ENCODE measurements around the gene ZNFX1. TPM values are rescaled to one million over a fixed set of nuclear protein-coding genes. Genes with fewer than 3 reads are reported as not detected.
"Not testable (repeated sequence)": the region's sequence is repeated elsewhere in the genome, so short reads cannot be mapped to it uniquely, and the experiment has no call there.

Gene ZNFX1
- total RNA-seq, 1 experiment from 2014 or later, result 11.0 TPM

DNA sequence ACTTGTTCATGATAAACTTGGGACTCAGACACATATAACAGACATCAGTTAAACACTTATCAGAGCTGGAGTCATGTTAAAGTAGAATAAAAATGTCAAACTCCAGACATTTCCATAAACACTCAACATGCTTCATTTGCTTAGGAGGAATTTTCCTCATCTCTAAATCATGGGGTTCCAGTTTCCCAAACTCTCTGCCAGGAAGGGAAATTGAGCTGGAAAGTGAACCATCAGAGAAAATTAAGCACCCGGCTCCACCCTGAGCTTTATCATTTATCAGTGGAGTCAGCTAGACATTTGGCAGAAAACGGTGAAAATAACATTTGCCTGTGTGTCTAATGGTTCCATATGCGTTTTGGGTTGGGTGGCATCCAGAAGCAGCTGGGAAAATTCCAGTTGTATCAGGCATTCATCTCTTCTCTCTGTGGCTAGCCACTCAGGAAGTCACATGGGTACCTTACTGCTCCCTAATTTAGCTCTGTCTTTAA is 25.3 kb upstream of the ZNFX1 start (continued):
- TF ChIP-seq ZNF671 (CRISPR knock-in tag; IDR thresholded peaks at IDR 0.05) (no peak), NR1H2 (CRISPR knock-in tag; IDR thresholded peaks at IDR 0.05) (no peak), ZNF416 (CRISPR knock-in tag; IDR thresholded peaks at IDR 0.05) (no peak), IRF2 (CRISPR knock-in tag; IDR thresholded peaks at IDR 0.05; ENCODE audit: borderline replicate concordance, low read depth) (no peak), SMAD3 (CRISPR knock-in tag; IDR thresholded peaks at IDR 0.05; ENCODE audit: borderline replicate concordance) (no peak), OVOL2 (CRISPR knock-in tag; IDR thresholded peaks at IDR 0.05; ENCODE audit: borderline replicate concordance) (no peak)
- TF ChIP-seq, protein P1, sequence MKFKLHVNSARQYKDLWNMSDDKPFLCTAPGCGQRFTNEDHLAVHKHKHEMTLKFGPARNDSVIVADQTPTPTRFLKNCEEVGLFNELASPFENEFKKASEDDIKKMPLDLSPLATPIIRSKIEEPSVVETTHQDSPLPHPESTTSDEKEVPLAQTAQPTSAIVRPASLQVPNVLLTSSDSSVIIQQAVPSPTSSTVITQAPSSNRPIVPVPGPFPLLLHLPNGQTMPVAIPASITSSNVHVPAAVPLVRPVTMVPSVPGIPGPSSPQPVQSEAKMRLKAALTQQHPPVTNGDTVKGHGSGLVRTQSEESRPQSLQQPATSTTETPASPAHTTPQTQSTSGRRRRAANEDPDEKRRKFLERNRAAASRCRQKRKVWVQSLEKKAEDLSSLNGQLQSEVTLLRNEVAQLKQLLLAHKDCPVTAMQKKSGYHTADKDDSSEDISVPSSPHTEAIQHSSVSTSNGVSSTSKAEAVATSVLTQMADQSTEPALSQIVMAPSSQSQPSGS (CRISPR knock-in tag; IDR thresholded peaks at IDR 0.05; ENCODE audit: borderline replicate concordance, low read depth), result no peak
- TF ChIP-seq, protein P2, sequence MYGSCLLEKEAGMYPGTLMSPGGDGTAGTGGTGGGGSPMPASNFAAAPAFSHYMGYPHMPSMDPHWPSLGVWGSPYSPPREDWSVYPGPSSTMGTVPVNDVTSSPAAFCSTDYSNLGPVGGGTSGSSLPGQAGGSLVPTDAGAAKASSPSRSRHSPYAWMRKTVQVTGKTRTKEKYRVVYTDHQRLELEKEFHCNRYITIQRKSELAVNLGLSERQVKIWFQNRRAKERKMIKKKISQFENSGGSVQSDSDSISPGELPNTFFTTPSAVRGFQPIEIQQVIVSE (CRISPR knock-in tag; IDR thresholded peaks at IDR 0.05; ENCODE audit: borderline replicate concordance), result no peak

DNA sequence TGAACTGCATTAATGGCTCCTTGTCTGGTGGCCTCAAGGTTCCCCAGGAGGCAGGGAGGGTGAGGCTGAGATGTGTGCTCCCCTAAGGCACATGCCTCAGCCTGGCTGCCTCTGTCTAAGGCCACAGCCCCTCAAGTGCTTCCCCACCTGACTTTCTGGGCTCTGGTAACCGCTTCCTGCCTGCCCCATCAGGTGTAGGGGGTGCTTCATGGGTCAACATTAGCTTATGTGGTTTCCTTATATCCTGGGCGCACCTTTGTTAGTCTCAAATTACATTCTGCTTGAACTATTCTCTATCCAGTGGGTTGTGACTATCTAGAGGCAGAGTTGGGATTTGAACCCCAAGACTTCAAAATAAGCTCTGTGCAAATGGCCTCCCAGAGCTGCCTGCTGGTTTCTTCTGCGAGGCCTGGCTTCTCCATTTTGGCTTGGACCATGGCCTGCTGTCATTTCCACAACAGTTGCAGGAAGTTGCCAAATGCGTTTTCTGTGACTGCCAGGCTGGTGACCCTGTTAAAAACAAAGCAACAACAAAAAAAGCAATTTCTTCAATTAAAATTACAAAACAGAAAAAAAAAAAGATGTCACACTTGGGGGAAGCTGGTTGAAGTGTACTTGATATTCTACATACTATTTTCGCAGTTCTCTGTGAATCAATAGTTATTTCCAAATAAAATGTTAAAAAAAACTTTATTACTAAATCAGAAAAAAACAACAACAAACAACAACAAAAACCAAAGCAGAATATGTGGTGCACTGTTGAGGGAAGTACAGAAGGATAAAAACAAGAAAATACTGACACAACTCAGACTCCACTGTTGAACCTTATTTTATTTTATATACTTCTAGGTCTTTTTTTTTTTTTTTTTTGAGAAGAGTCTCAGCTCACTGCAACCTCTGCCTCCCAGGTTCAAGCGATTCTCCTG is 20.0 kb upstream of the ZNFX1 start:
- no peak for TF ChIP-seq ZNF138 (CRISPR knock-in tag; conservative IDR thresholded peaks at IDR 0.05)
- TF ChIP-seq, protein P3, sequence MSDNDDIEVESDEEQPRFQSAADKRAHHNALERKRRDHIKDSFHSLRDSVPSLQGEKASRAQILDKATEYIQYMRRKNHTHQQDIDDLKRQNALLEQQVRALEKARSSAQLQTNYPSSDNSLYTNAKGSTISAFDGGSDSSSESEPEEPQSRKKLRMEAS (CRISPR knock-in tag; IDR thresholded peaks at IDR 0.05), result 0 out of 2 replicates have a peak, but pooled peaks have one; percentile 31
- Mint-ChIP-seq H3K36me3 (peaks cover 6% of the 10 kb centered on the region), H3K4me1 (peaks cover 33% of the 10 kb centered on the region), H3K27ac (peak overlapping the region; percentile 97), H3K27me3 (ENCODE audit: low read depth) (no peaks in the 10 kb centered on the region; the same call in 1 of the 2 replicates), H3K9me3 (peaks cover 4% of the 10 kb centered on the region), H3K4me3 (no peak overlapping the region)
- CTCF ChIA-PET, result interaction anchor here (1.2 to 1.7 kb wide), 2 partner anchors 9 to 23 kb away, joined by 5 to 9 read pairs; no protein-coding TSS in a partner anchor
- DNase-seq (ENCODE audit: low spot score) (no peak), ATAC-seq (peak; percentile 11; the same call in 1 of the 2 replicates)
- POLR2A ChIA-PET, result interaction anchor here (0.7 to 1.0 kb wide), 3 partner anchors 11 to 334 kb away, joined by 3 to 5 read pairs (median 4); no protein-coding TSS in a partner anchor

DNA sequence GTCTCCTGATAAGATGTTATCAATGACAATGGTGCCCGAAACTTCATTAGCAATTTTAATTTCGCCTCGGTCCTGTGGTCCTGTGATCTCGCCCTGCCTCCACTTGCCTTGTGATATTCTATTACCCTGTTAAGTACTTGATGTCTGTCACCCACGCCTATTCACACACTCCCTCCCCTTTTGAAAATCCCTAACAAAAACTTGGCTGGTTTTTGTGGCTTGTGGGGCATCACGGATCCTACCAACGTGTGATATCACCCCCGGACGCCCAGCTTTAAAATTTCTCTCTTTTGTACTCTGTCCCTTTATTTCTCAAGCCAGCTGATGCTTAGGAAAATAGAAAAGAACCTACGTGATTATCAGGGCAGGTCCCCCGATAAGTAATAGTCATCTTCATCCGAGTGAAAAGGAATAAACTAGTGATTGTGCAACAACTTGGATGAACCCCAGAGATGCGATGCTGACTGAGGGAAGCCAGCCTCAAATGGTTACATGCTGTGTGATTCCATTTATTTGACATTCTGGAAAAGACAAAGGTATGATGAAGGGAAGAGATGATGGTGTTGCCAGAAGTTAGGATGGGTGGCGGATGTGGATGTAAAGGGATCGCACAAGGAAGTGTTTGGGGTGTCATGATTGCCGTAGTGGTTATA is 16.3 kb upstream of the ZNFX1 start:
- Mint-ChIP-seq H3K27ac (peak overlapping the region; percentile 90), H3K4me3 (peak overlapping the region; percentile 30), H3K36me3 (peaks cover 26% of the 10 kb centered on the region), H3K4me1 (peaks cover 43% of the 10 kb centered on the region)
- CTCF ChIA-PET, result interaction anchor here (1.9 kb wide), 1 partner anchor 26 kb away, joined by 15 read pairs; no protein-coding TSS in a partner anchor
- H3K9me3 Mint-ChIP-seq; POLR2A ChIA-PET; H3K27me3 Mint-ChIP-seq (ENCODE audit: low read depth); ATAC-seq; DNase-seq (ENCODE audit: low spot score): not testable (repeated sequence)

DNA sequence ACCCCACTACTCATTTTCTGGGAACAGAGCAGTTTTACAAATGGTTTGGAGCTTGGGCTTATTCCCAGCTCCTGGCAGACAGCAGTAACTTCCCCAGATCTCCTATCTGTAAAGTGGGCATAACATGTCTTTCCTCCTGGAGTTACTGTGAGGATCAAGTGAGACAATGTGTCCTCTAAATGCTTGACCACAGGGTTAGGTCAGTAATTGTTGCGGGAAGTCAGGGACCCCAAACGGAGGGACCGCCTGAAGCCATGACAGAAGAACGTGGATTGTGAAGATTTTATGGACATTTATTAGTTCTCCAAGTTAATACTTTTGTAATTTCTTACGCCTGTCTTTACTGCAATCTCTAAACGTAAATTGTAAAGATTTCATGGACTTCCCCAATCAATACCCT is 15.3 kb upstream of the ZNFX1 start:
- ChIA-PET POLR2A (no interaction called here), CTCF (interaction anchor here (1.1 to 3.9 kb wide), 3 partner anchors 27 to 249 kb away, joined by 4 to 40 read pairs (median 5); no protein-coding TSS in a partner anchor)
- TF ChIP-seq NR1H2 (CRISPR knock-in tag; IDR thresholded peaks at IDR 0.05) (no peak), EMX1 (CRISPR knock-in tag; IDR thresholded peaks at IDR 0.05) (0 out of 2 replicates have a peak, but pooled peaks have one; percentile 18)
- ATAC-seq (no peak), DNase-seq (ENCODE audit: low spot score) (no peak)
- Mint-ChIP-seq H3K4me3 (peak overlapping the region; percentile 14; the same call in 1 of the 2 replicates), H3K4me1 (peaks cover 53% of the 10 kb centered on the region), H3K27ac (peak overlapping the region; percentile 98), H3K36me3 (peaks cover 36% of the 10 kb centered on the region), H3K9me3 (peaks cover 4% of the 10 kb centered on the region), H3K27me3 (ENCODE audit: low read depth) (no peaks in the 10 kb centered on the region)

DNA sequence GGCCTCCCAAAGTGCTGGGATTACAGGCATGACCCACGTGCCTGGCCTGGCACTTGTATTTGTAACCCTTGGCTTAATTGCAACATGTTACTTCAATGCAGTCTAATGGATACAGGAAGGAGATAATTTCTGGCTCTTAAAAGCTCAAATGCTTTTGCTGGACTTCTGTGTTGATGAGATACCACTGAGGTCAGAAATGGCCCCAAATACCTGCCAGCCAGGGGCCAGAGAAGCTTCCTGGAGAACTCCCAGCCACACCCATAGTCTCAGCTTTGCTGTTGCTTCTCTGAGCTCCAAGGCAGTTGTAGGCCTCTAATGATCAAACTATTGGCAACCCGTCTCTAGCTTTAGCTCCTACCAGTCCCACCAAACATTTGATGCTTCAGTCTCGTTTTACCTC is 14.2 kb upstream of the ZNFX1 start:
- CTCF ChIA-PET, result interaction anchor here (1.1 to 3.9 kb wide), 3 partner anchors 28 to 250 kb away, joined by 4 to 40 read pairs (median 5); no protein-coding TSS in a partner anchor
- no peaks in the 10 kb centered on the region for H3K27me3 Mint-ChIP-seq (ENCODE audit: low read depth)
- H3K4me1 Mint-ChIP-seq, result peaks cover 55% of the 10 kb centered on the region
- H3K27ac Mint-ChIP-seq, result peak overlapping the region; percentile 98
- no peak for DNase-seq (ENCODE audit: low spot score)
- no peak overlapping the region for H3K4me3 Mint-ChIP-seq
- POLR2A ChIA-PET, result interaction anchor here (0.7 to 1.7 kb wide), 4 partner anchors 9 to 28 kb away, joined by 3 to 6 read pairs (median 4); no protein-coding TSS in a partner anchor
- peaks cover 47% of the 10 kb centered on the region for H3K36me3 Mint-ChIP-seq
- ATAC-seq, result no peak
- H3K9me3 Mint-ChIP-seq, result peaks cover 4% of the 10 kb centered on the region
- TF ChIP-seq NFE2L1 (CRISPR knock-in tag; IDR thresholded peaks at IDR 0.05), result no peak
- TF ChIP-seq ETV6 (CRISPR knock-in tag; IDR thresholded peaks at IDR 0.05), result no peak
- TF ChIP-seq SOX15 (CRISPR knock-in tag; IDR thresholded peaks at IDR 0.05), result no peak
- TF ChIP-seq, protein P4, sequence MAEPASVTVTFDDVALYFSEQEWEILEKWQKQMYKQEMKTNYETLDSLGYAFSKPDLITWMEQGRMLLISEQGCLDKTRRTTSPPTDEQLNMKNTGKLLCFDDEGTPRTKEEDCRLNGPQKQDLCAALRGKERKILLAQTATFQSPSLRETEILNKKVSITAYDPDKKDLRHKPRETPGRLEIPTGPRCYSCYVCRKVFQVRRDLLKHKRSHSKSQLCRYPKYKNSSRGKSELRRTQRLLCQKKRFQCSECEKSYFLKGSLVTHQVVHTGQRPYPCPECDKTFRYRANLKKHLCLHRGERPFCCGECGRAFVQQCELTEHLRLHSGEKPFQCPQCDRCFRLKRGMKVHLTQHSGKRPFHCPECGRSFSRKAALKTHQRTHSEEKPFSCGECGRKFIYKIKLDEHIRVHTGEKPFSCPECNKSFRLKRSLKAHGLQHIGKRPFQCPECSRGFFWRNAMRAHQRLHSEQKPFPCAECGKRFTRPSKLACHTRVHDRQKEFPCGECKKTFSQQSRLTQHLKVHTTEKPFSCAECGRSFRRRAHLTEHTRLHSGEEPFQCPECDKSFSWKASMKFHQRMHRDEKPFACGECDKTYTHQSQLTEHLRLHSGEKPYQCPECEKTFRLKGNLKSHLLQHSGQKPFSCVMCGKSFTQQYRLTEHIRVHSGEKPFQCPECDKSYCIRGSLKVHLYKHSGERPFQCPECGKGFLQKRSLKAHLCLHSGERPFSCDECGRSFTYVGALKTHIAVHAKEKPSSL (CRISPR knock-in tag; conservative IDR thresholded peaks at IDR 0.05), result no peak
- TF ChIP-seq, protein P5, sequence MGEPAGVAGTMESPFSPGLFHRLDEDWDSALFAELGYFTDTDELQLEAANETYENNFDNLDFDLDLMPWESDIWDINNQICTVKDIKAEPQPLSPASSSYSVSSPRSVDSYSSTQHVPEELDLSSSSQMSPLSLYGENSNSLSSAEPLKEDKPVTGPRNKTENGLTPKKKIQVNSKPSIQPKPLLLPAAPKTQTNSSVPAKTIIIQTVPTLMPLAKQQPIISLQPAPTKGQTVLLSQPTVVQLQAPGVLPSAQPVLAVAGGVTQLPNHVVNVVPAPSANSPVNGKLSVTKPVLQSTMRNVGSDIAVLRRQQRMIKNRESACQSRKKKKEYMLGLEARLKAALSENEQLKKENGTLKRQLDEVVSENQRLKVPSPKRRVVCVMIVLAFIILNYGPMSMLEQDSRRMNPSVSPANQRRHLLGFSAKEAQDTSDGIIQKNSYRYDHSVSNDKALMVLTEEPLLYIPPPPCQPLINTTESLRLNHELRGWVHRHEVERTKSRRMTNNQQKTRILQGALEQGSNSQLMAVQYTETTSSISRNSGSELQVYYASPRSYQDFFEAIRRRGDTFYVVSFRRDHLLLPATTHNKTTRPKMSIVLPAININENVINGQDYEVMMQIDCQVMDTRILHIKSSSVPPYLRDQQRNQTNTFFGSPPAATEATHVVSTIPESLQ (CRISPR knock-in tag; IDR thresholded peaks at IDR 0.05), result no peak
- TF ChIP-seq CREM (CRISPR knock-in tag; IDR thresholded peaks at IDR 0.05), result no peak

All from WTC11 (cell line).